ENCODE data around the gene CMTM8.

Gene CMTM8

DNA sequence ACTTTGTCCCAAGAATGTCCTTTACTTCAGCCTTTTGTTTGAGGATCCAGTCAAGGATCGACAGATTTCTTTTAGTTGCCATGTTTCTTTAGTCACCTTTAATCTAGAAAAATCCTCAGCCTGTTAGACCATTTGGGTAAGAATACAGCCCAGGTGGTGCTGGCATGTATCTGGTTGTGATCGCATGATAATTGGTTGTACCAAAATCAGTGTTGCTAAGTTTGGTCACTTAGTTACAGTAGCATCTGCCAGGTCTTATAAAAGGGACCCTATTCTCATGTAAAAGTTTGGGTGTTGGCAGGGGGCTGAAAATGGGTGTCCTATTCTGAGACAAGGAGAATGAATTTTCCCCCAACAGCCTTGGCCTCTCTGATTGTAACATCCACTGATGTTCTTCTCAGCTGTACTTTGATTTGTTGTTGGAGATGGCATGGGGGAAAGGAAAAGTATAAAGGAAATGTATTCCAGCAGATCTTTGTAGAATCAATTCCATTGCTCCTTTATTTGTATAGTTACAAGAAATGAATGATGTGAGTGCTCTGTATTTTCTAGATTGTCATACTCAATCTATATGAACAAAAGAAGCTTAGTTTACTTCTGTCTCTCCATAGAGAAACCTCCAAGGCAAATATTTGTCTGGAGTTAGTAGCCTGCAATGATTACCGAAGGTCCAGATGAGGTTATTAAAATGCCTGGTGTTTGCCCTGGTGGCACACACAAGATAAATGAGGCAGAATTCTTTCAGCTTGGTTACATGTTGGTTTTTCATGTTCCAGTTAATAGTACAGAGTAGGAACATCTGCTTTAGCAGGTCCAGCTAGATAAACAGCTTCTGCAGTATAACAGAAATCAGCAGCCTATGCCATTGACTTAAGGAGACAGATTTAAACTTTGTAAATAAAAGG is 65.7 kb downstream of the CMTM8 start:
- no peak for DNase-seq
- H3K4me3 ChIP-seq (ENCODE audit: low read depth, low read length): no peak overlapping the region
- TF ChIP-seq, protein P1, sequence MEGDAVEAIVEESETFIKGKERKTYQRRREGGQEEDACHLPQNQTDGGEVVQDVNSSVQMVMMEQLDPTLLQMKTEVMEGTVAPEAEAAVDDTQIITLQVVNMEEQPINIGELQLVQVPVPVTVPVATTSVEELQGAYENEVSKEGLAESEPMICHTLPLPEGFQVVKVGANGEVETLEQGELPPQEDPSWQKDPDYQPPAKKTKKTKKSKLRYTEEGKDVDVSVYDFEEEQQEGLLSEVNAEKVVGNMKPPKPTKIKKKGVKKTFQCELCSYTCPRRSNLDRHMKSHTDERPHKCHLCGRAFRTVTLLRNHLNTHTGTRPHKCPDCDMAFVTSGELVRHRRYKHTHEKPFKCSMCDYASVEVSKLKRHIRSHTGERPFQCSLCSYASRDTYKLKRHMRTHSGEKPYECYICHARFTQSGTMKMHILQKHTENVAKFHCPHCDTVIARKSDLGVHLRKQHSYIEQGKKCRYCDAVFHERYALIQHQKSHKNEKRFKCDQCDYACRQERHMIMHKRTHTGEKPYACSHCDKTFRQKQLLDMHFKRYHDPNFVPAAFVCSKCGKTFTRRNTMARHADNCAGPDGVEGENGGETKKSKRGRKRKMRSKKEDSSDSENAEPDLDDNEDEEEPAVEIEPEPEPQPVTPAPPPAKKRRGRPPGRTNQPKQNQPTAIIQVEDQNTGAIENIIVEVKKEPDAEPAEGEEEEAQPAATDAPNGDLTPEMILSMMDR (IDR thresholded peaks at IDR 0.05; ENCODE audit: low read depth, low read length): no peak

DNA sequence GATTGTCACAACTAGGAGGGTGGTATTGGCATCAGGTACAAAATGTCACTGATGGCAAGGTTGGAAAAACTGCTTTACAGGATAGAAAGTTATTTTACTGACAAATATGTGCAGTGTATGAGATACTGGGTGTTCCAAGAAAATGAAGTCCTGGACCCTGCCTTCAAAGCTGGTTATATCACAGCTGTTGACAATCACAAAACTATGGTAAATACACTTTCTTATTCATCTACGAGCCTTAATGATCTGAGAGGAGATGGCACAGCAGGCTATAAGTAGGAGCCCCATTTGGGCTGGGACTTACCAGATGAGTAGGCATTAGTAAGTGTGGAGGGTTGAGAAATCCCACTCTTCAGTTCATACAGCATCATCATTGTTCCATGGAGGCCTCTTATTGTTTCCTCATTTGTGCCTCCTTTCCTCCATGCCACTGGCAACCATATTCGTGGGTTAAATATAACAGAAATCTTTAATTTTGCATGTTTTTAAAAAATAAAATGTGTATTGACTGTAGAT is 66.9 kb downstream of the CMTM8 start:
- Histone ChIP-seq H3K9me3 (no peaks in the 10 kb centered on the region), H3K4me3 (ENCODE audit: low read depth, low read length) (no peak overlapping the region), H3K27me3 (no peaks in the 10 kb centered on the region), H3K36me3 (no peaks in the 10 kb centered on the region), H3K4me1 (no peaks in the 10 kb centered on the region)
- no peak for DNase-seq
- TF ChIP-seq, protein P1 (IDR thresholded peaks at IDR 0.05; ENCODE audit: low read depth, low read length): no peak

More for the DNA sequence above, 65.7 kb downstream of the CMTM8 start:
- no peaks in the 10 kb centered on the region for H3K27me3 ChIP-seq
- no peaks in the 10 kb centered on the region for H3K9me3 ChIP-seq
- H3K36me3 ChIP-seq: no peaks in the 10 kb centered on the region
- no peaks in the 10 kb centered on the region for H3K4me1 ChIP-seq

DNA sequence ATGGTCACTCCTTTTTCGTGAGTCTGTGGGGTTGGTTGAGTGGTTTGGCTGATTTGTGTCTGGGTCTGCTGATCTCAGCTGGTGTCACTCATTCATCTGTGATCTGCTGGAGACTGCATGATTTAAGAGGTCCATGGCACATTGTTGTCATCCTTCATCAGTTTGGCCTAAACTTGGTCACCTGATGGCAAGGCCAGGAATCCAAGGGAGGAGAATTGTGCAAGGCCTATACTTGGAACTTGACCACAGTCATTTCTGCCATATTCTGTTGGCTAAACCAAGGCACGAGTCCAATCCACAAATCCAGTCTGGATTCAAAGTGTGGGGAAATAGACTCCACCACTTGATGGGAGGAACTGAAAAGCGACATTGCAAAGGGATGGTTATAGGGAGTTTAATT is 67.6 kb downstream of the CMTM8 start:
- no peaks in the 10 kb centered on the region for H3K36me3 ChIP-seq
- TF ChIP-seq, protein P1 (IDR thresholded peaks at IDR 0.05; ENCODE audit: low read depth, low read length): no peak
- H3K4me3 ChIP-seq (ENCODE audit: low read depth, low read length): no peak overlapping the region
- no peaks in the 10 kb centered on the region for H3K27me3 ChIP-seq
- no peaks in the 10 kb centered on the region for H3K4me1 ChIP-seq
- no peaks in the 10 kb centered on the region for H3K9me3 ChIP-seq
- DNase-seq: no peak

DNA sequence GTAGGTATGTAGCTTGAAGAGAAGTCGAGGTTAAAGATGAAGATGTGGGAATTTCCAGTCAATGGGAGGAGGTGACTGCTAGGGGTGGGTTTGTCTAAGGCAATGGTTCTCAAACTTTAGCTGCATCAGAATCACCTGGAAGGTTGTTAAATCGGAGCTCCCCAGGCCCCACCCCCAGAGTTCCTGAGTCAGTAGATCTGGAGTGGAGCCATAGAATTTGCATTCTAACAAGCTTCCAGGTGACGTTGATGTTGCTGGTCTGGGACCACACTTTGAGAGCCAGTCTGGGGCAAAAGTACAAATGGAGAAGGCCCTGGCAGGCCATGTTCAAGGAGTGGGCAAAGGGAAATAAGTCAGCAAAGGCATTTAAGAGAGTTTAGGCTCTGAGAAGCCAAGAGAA is 69.1 kb downstream of the CMTM8 start:
- H3K9me3 ChIP-seq: no peaks in the 10 kb centered on the region
- H3K4me3 ChIP-seq (ENCODE audit: low read depth, low read length): no peak overlapping the region
- DNase-seq: no peak
- no peaks in the 10 kb centered on the region for H3K36me3 ChIP-seq
- no peaks in the 10 kb centered on the region for H3K4me1 ChIP-seq
- TF ChIP-seq, protein P1 (IDR thresholded peaks at IDR 0.05; ENCODE audit: low read depth, low read length): no peak
- H3K27me3 ChIP-seq: no peaks in the 10 kb centered on the region

DNA sequence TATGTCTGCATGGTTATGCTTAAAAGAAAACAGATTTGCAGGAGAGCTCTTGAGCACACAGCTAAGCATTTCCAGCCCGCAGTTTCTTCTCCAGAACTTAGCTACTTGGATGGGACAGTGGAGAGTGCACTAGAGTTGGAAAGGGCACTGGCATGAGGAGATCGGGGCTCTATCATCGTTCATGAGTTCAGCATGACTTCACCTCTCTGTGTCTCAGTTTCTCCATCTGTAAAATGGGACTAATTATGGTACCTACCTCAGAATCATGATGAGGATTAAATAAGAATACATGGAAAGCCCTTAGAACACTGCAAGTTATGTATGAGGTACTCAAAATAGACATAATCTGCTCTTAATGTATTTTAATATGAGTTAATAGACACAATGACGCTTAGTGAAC is 69.9 kb downstream of the CMTM8 start:
- no peaks in the 10 kb centered on the region for H3K4me1 ChIP-seq

More for the DNA sequence above, 69.9 kb downstream of the CMTM8 start:
- DNase-seq: no peak
- Histone ChIP-seq H3K27me3 (no peaks in the 10 kb centered on the region), H3K9me3 (no peaks in the 10 kb centered on the region), H3K36me3 (no peaks in the 10 kb centered on the region), H3K4me3 (ENCODE audit: low read depth, low read length) (no peak overlapping the region)
- TF ChIP-seq, protein P1 (IDR thresholded peaks at IDR 0.05; ENCODE audit: low read depth, low read length): no peak
